Gastroesophageal sphincter (tissue), 3 donors: Measurements from ENCODE around the gene TAF13.

Experiments
- EP300 ChIP-seq: sonication (generic); formaldehyde crosslinking; IDR thresholded peaks from one replicate; pipeline ENCODE4 v1.6.1; 2017; ENCODE audit warnings: antibody characterized with exemption, mild to moderate bottlenecking
- POLR2A ChIP-seq, 2 donors: fragments of 450-650 bp; IDR thresholded peaks; one replicate each; pipeline ENCODE4 v1.6.1; 2017; ENCODE audit warnings: antibody characterized with exemption in 2 of 2, mild to moderate bottlenecking in 2 of 2, moderate library complexity in 1 of 2
- TF ChIP-seq, protein P1 (sequence below), 4 experiments: fragments of 200-600 bp in 2 of 4; fragments of 450-650 bp in 2 of 4; sonication (generic) in 1 of 4; IDR thresholded peaks; one replicate each; pipeline ENCODE4 v1.5.1; 2017 to 2019; ENCODE audit warnings: antibody characterized with exemption in 4 of 4, mild to moderate bottlenecking in 2 of 4, moderate library complexity in 2 of 4

- TF ChIP-seq, protein P1, sequence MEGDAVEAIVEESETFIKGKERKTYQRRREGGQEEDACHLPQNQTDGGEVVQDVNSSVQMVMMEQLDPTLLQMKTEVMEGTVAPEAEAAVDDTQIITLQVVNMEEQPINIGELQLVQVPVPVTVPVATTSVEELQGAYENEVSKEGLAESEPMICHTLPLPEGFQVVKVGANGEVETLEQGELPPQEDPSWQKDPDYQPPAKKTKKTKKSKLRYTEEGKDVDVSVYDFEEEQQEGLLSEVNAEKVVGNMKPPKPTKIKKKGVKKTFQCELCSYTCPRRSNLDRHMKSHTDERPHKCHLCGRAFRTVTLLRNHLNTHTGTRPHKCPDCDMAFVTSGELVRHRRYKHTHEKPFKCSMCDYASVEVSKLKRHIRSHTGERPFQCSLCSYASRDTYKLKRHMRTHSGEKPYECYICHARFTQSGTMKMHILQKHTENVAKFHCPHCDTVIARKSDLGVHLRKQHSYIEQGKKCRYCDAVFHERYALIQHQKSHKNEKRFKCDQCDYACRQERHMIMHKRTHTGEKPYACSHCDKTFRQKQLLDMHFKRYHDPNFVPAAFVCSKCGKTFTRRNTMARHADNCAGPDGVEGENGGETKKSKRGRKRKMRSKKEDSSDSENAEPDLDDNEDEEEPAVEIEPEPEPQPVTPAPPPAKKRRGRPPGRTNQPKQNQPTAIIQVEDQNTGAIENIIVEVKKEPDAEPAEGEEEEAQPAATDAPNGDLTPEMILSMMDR (IDR thresholded peaks at IDR 0.05): no peak
- no peak for TF ChIP-seq EP300
- TF ChIP-seq POLR2A (IDR thresholded peaks at IDR 0.05): no peak
Observed at GRCh38 chr1:109094377-109094803, 18.6 kb upstream of the TAF13 start.
